Neural cell (in vitro differentiated cells): ENCODE measurements around the gene SORCS1. TPM values are rescaled to one million over a fixed set of nuclear protein-coding genes. Genes with fewer than 3 reads are reported as not detected.

ENCODE experiments used
- H2AFZ ChIP-seq: fragments of 200-600, 300-800 bp; sonication (generic), shearing (Covaris generic); 2 replicates; pipeline ENCODE4 v1.6.0; 2014; ENCODE audit warnings: low read depth, mild to moderate bottlenecking, antibody characterized with exemption, low read length, moderate library complexity
- H3F3A ChIP-seq: fragments of 200-600 bp; shearing (Covaris generic); 2 replicates; pipeline ENCODE4 v1.6.1; 2016; ENCODE audit warnings: mild to moderate bottlenecking, moderate library complexity, mixed read lengths, antibody characterized with exemption, low read length; ENCODE audit not compliant: insufficient read depth, poor library complexity, severe bottlenecking
- H3K27ac ChIP-seq: fragments of 200-600, 300-800 bp; sonication (generic), shearing (Covaris generic); 2 replicates; pipeline ENCODE4 v1.5.1; 2014; ENCODE audit warnings: mild to moderate bottlenecking, low read length, moderate library complexity
- H3K27me3 ChIP-seq: fragments of 300-800, 200-600 bp; sonication (generic), shearing (Covaris generic); 2 replicates; pipeline ENCODE4 v1.6.0; 2014; ENCODE audit warnings: mild to moderate bottlenecking, low read depth, low read length, moderate library complexity; ENCODE audit not compliant: insufficient read depth
- H3K36me3 ChIP-seq: fragments of 300-800, 200-600 bp; sonication (generic), shearing (Covaris generic); 2 replicates; pipeline ENCODE4 v1.5.1; 2014; ENCODE audit warnings: mild to moderate bottlenecking, antibody characterized with exemption, low read length, moderate library complexity; ENCODE audit not compliant: insufficient read depth
- H3K4me2 ChIP-seq: fragments of 300-800, 200-600 bp; sonication (generic), shearing (Covaris generic); 2 replicates; pipeline ENCODE4 v1.6.0; 2014; ENCODE audit warnings: mild to moderate bottlenecking, low read length
- H3K4me3 ChIP-seq: fragments of 300-800, 200-600 bp; sonication (generic), shearing (Covaris generic); 2 replicates; pipeline ENCODE4 v1.5.1; 2014; ENCODE audit warnings: mild to moderate bottlenecking, low read length, moderate library complexity
- H3K79me2 ChIP-seq: fragments of 200-600 bp; shearing (Covaris generic); replicated peaks from 2 replicates; pipeline ENCODE4 v1.6.0; 2014; ENCODE audit warnings: mild to moderate bottlenecking, low read length, moderate library complexity; ENCODE audit not compliant: insufficient read depth
- H3K9ac ChIP-seq: fragments of 300-800, 200-600 bp; sonication (generic), shearing (Covaris generic); 2 replicates; pipeline ENCODE4 v1.6.1; 2016; ENCODE audit warnings: mild to moderate bottlenecking, low read length, mixed read lengths
- H3K9me2 ChIP-seq: fragments of 200-600 bp; shearing (Covaris generic); 2 replicates; pipeline ENCODE4 v1.6.1; 2016; ENCODE audit warnings: mild to moderate bottlenecking, low read length, mixed read lengths; ENCODE audit not compliant: insufficient read depth
- H3K9me3 ChIP-seq: fragments of 200-600, 300-800 bp; sonication (generic), shearing (Covaris generic); 2 replicates; pipeline ENCODE4 v1.6.1; 2016; ENCODE audit warnings: mild to moderate bottlenecking, mixed run types, low read length, moderate library complexity, mixed read lengths
- H4K20me1 ChIP-seq: fragments of 200-600 bp; shearing (Covaris generic); 2 replicates; pipeline ENCODE4 v1.6.1; 2016; ENCODE audit warnings: mild to moderate bottlenecking, mixed run types; ENCODE audit not compliant: insufficient read depth
- EP300 ChIP-seq: fragments of 450-650 bp; conservative IDR thresholded peaks from 2 replicates; pipeline ENCODE4 v1.6.1; 2014; ENCODE audit warnings: antibody characterized with exemption, mild to moderate bottlenecking, moderate library complexity; ENCODE audit not compliant: poor library complexity, severe bottlenecking
- EZH2 ChIP-seq: fragments of 200-600, 300-800 bp; shearing (Covaris generic), sonication (generic); IDR thresholded peaks from 2 replicates; pipeline ENCODE4 v1.6.1; 2014; ENCODE audit warnings: antibody characterized with exemption, low read length, borderline replicate concordance, mild to moderate bottlenecking; ENCODE audit not compliant: insufficient read depth, poor library complexity, severe bottlenecking
- MXI1 ChIP-seq: fragments of 450-650 bp; conservative IDR thresholded peaks from 2 replicates; pipeline ENCODE4 v1.6.1; 2014; ENCODE audit warnings: antibody characterized with exemption, mild to moderate bottlenecking; ENCODE audit not compliant: poor library complexity, severe bottlenecking
- POLR2AphosphoS5 ChIP-seq: IDR thresholded peaks from 2 replicates; pipeline ENCODE4 v1.6.1; 2012
- RAD21 ChIP-seq: fragments of 450-650 bp; conservative IDR thresholded peaks from 2 replicates; pipeline ENCODE4 v1.6.1; 2014; ENCODE audit warnings: antibody characterized with exemption, mild to moderate bottlenecking, moderate library complexity
- REST ChIP-seq: IDR thresholded peaks from 2 replicates; pipeline ENCODE4 v1.6.1; 2012; ENCODE audit warnings: borderline replicate concordance
- SMC3 ChIP-seq: fragments of 450-650 bp; conservative IDR thresholded peaks from 2 replicates; pipeline ENCODE4 v1.6.1; 2014; ENCODE audit warnings: antibody characterized with exemption, mild to moderate bottlenecking, moderate library complexity; ENCODE audit not compliant: poor library complexity
- TAF1 ChIP-seq: IDR thresholded peaks from 2 replicates; pipeline ENCODE4 v1.6.1; 2012; ENCODE audit warnings: low read depth
- polyA plus RNA-seq: library from polyadenylated mRNA; depleted of rRNA; stranded (reverse); fragments of >200 nt; gene quantifications from 2 replicates; pipeline ENCODE4 v1.2.3, GENCODE V29; 2014
- TF ChIP-seq, protein P1 (sequence below): fragments of 450-650 bp; IDR thresholded peaks from 2 replicates; pipeline ENCODE4 v1.5.1; 2014; ENCODE audit warnings: antibody characterized with exemption, mild to moderate bottlenecking, moderate library complexity; ENCODE audit not compliant: poor library complexity, severe bottlenecking

Gene SORCS1
- polyA plus RNA-seq, 1 donor from 2014 or later, result 27.0 TPM

DNA sequence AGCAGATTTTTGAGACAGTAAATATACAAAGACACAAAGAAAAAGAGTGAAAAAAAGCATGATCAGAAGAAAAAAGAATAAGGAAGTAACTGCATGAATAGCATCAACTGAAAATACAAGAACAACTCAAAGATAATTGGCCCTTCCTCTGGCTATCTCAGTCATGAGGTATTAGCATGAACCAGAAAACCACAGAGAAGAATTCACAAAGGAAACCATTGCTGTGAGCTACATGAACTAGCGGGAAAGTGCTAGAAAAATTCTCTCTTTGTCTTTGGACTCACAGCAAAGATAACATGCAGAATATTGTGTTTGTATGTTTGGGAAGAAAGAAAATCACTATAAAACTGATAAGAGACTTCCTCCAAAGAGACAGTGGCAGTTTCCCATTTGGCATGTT, 82.9 kb downstream of the SORCS1 start:
- Histone ChIP-seq H2AFZ (no peak overlapping the region), H3K79me2 (no peaks in the 10 kb centered on the region), H3K9me3 (no peaks in the 10 kb centered on the region), H3K9ac (no peak overlapping the region), H4K20me1 (no peaks in the 10 kb centered on the region), H3F3A (no peaks in the 10 kb centered on the region), H3K36me3 (no peaks in the 10 kb centered on the region), H3K9me2 (no peaks in the 10 kb centered on the region), H3K4me3 (no peak overlapping the region), H3K4me2 (no peak overlapping the region), H3K27me3 (no peaks in the 10 kb centered on the region), H3K27ac (no peak overlapping the region)
- TF ChIP-seq, protein P1, sequence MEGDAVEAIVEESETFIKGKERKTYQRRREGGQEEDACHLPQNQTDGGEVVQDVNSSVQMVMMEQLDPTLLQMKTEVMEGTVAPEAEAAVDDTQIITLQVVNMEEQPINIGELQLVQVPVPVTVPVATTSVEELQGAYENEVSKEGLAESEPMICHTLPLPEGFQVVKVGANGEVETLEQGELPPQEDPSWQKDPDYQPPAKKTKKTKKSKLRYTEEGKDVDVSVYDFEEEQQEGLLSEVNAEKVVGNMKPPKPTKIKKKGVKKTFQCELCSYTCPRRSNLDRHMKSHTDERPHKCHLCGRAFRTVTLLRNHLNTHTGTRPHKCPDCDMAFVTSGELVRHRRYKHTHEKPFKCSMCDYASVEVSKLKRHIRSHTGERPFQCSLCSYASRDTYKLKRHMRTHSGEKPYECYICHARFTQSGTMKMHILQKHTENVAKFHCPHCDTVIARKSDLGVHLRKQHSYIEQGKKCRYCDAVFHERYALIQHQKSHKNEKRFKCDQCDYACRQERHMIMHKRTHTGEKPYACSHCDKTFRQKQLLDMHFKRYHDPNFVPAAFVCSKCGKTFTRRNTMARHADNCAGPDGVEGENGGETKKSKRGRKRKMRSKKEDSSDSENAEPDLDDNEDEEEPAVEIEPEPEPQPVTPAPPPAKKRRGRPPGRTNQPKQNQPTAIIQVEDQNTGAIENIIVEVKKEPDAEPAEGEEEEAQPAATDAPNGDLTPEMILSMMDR, result no peak
- no peak for TF ChIP-seq MXI1
- no peak for TF ChIP-seq RAD21
- no peak for TF ChIP-seq EZH2
- no peak for TF ChIP-seq SMC3
- no peak for TF ChIP-seq REST
- TF ChIP-seq EP300, result no peak
- no peak for TF ChIP-seq TAF1
- no peak for TF ChIP-seq POLR2AphosphoS5

- no peaks in the 10 kb centered on the region for H3K9me2 ChIP-seq
- no peaks in the 10 kb centered on the region for H3K9me3 ChIP-seq
- H3K4me2 ChIP-seq, result no peak overlapping the region
- no peaks in the 10 kb centered on the region for H3F3A ChIP-seq
- H3K9ac ChIP-seq, result no peak overlapping the region
- no peak overlapping the region for H3K27ac ChIP-seq
- H2AFZ ChIP-seq, result no peak overlapping the region
- no peaks in the 10 kb centered on the region for H3K36me3 ChIP-seq
- no peak overlapping the region for H3K4me3 ChIP-seq
- H3K79me2 ChIP-seq, result no peaks in the 10 kb centered on the region
- TF ChIP-seq TAF1 (no peak), RAD21 (no peak), REST (no peak), MXI1 (no peak), SMC3 (no peak), EP300 (no peak), EZH2 (no peak), POLR2AphosphoS5 (no peak)
- TF ChIP-seq, protein P1, result no peak
- no peaks in the 10 kb centered on the region for H4K20me1 ChIP-seq
- no peaks in the 10 kb centered on the region for H3K27me3 ChIP-seq
These were observed 89.4 kb downstream of the SORCS1 start for GRCh38 chr10:107075117-107075516.
